Pons (tissue), 1 donor: Measurements from ENCODE around the gene ST8SIA3.

Experiments
- DNase-seq: peaks from one replicate; pipeline ENCODE4 v3.0.0-alpha.2; 2016; ENCODE audit warnings: low spot score

The ST8SIA3 gene

GRCh38 chr18:57352271-57352701 is at the start of gene ST8SIA3:
ST8SIA3 (plus strand) TSS chr18:57352557; CDS start chr18:57352847, 290 bp downstream.
- no peak for DNase-seq

- no peak for DNase-seq
These were observed 40.9 kb upstream of the ST8SIA3 start for GRCh38 chr18:57311472-57311871.

GRCh38 chr18:57312346-57313144 is 39.8 kb upstream of the ST8SIA3 start:
- DNase-seq, result no peak

GRCh38 chr18:57320603-57321002 is 31.8 kb upstream of the ST8SIA3 start:
- DNase-seq, result no peak

GRCh38 chr18:57325491-57326166 is 26.7 kb upstream of the ST8SIA3 start:
- no peak for DNase-seq

GRCh38 chr18:57326718-57327323 is 25.5 kb upstream of the ST8SIA3 start:
- DNase-seq, result no peak

GRCh38 chr18:57328665-57329064 is 23.7 kb upstream of the ST8SIA3 start:
- DNase-seq, result no peak

GRCh38 chr18:57329856-57330255 is 22.5 kb upstream of the ST8SIA3 start:
- DNase-seq, result no peak

- DNase-seq, result no peak
These were observed 20.6 kb upstream of the ST8SIA3 start for GRCh38 chr18:57331718-57332117.

GRCh38 chr18:57333940-57334339 is 18.4 kb upstream of the ST8SIA3 start:
- DNase-seq, result no peak

GRCh38 chr18:57334383-57334782 is 18.0 kb upstream of the ST8SIA3 start:
- no peak for DNase-seq

GRCh38 chr18:57336343-57336742 is 16.0 kb upstream of the ST8SIA3 start:
- DNase-seq, result no peak

GRCh38 chr18:57337890-57338289 is 14.5 kb upstream of the ST8SIA3 start:
- no peak for DNase-seq

- DNase-seq, result peak; percentile 2
These were observed 8.5 kb upstream of the ST8SIA3 start for GRCh38 chr18:57343833-57344232.

GRCh38 chr18:57346876-57347275 is 5.5 kb upstream of the ST8SIA3 start:
- DNase-seq, result no peak

GRCh38 chr18:57347784-57348183 is 4.6 kb upstream of the ST8SIA3 start:
- no peak for DNase-seq

GRCh38 chr18:57352761-57353136 is 392 bp downstream of the ST8SIA3 start:
- DNase-seq, result no peak

GRCh38 chr18:57353137-57353939 is 981 bp downstream of the ST8SIA3 start:
- DNase-seq, result no peak

- DNase-seq, result peak; percentile 2
These were observed 1.6 kb downstream of the ST8SIA3 start for GRCh38 chr18:57353940-57354461.

GRCh38 chr18:57359433-57359832 is 7.1 kb downstream of the ST8SIA3 start:
- no peak for DNase-seq

- no peak for DNase-seq
These were observed 10.4 kb downstream of the ST8SIA3 start for GRCh38 chr18:57362714-57363113.

- DNase-seq, result no peak
These were observed 12.1 kb downstream of the ST8SIA3 start for GRCh38 chr18:57364460-57364859.
